Hematopoietic multipotent progenitor cell treated with erythropoietin and hydrocortisone succinate and interleukin-3 and kit ligand, for 15 days (in vitro differentiated cells): Measurements from ENCODE around the gene COG5.

ENCODE experiments used
- DNase-seq: peaks from one replicate; pipeline ENCODE4 v3.0.0-alpha.2; 2015; ENCODE audit warnings: low spot score

COG5 gene

DNA sequence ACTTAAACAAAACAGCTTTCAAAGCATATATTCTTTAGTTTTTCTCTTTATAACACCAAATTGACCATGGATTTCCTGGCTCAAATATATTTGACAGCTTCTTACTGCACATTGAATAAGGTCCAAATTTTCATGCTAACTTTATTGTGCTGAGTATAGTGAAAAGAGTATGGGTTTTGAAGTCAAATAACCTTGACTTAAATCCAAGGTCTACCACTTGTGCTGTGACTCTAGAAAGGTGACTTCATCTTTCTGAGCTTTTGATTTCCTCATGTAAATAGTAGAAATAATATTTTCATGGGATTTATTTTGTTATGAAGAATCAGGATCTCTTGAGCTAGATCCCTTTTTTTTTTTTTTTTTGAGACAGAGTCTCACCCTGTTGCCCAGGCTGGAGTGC lies 233.2 kb downstream of the COG5 start:
- no peak for DNase-seq

DNA sequence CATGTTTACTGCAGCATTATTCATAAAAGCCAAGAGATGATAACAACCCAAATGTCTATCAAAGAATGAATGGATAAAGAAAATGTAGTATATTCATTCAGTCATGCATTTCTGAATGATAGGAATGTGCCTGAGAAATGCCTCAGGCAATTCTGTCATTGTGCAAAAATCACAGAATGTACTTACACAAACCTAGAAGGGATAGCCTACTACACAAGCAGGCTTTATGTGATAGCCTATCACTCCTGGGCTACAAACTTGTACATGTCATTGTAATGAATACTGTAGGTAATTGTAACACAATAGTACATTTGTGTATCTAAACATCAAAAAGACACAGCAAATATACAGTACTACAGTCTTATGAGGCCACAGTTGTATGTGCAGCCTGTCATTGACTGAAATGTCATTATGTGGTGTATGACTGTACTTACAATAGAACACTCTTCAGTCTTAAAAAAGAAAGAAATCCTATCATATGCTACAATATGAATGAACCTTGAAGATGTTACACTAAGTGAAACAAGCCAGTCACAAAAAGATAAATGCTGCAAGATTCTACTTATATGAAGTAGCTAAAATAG lies 235.6 kb downstream of the COG5 start:
- DNase-seq, result no peak

DNA sequence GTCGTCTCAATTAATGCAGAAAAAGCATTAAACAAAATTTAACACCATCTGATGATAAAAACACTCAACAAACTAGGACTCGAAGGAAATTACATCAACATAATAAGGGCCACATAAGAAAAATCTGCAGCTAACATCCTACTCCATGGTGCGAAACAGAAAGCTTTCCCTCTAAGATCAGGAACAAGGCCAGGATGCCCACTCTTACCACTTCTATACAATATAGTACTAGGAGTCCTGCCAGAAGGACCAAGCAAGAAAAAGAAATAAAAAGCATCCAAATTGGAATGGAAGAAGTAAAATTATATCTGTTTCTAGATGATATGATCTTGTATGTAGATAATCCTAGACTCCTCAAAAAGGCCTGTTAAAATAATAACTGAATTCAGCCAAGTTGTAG lies 237.7 kb downstream of the COG5 start:
- no peak for DNase-seq

DNA sequence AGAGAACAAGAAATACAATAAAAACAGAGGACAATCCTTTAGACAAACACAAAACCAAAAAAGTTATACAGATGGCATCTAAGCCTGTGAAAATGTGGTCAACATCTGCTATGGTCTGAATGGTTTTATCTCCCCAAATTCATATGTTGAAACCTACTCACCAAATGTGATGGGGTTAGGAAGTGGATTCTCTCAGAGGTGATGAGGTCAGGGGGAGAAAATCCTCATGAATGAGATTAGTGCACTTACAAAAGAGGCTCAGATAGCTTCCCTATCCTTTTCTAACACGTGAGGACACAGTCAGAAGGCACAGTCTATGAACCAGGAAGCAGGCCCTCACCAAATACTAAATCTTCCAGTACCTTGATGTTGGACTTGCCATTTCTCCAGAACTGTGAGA lies 241.7 kb downstream of the COG5 start:
- no peak for DNase-seq

DNA sequence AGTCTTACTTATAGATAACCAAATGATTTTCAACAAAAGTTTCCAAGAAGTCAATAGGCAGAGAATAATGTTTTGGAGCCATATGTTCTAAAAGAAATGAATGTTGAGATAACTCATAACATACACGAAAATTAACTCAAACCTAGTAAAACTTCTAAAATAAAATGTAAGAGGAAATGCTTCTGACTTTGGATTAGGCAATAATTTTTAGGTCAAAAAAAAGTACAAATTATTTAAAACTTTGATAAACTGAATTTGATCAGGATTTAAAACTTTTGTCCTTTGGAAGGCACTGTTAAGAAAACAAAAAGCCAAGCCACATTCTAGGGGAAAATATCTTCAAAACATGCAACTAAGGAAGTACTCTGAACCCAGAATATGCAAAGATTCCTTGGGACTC lies 242.1 kb downstream of the COG5 start:
- no peak for DNase-seq

DNA sequence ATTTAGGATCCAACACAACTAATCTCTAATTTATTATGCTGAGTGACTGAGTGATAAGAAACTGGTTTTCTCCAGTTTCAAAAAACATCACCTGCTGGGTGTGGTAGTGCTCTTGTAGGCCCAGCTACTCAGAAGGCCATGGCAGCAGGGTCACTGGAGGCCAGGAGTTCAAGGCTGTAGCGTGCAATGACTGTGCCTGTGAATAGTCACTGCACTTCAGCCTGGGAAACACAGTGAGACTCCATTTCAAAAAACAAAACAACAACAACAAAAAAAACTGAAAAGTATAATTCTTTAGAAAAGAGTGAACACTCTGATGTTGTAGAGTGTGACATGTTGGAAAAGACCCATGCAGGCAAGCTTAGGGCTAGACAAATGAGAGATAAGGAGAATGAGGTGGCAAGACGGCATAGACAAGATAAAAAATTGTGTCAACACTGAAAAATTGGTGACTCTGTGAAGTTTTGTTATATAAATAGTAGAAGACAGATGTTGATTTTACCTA lies 243.9 kb downstream of the COG5 start:
- DNase-seq, result peak; percentile 47

DNA sequence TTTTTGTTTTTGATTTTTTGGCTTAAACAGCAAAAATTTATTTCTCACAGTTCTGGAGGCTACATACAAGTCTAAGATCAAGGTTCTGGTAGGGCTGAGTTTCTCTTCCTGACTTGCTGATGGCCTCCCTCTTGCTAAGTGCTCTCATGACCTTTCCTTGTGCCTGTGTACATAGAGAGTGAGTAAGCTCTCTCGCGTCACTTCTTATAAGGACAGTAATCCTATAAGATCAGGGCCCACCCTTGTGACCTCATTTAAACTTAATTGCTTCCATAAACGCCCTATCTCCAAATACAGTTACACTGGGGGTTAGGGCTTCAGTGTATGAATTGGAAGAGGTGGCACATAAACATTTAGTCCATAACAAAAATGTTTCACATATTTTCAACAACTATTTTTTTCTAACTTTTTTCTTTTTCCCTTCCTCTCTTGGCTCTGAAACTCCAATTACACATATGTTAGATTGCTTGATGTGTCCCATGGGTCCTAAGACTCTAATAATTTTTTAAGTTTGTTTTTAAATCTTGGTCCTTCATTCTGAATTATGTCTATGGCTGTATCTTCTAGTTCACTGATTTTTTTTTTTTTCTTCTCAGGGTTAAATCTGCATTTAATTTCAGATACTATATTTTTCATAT lies 245.1 kb downstream of the COG5 start:
- peak; percentile 77 for DNase-seq

DNA sequence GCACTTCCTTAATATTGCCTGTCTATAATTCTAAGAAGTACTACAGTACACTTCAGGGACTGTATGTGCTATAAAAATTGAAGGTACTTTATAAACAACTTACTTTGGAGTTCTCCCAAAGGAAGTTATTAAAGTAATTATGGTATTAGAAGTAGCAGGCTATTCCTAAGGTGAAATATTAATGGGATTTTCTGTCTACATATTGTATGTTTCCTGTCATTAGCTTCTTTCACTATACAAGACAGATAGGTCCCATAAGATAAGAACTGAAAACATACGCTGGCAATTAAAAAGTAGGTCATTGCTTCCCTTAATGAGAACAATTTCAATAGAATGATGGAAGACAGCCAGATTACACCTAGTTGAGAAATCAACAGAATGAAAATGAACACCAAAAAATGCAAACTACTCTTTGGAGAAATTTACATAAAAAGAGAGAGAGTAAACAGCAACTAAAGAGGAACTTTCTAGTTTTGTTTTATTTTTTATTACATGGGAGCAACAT lies 248.0 kb downstream of the COG5 start:
- DNase-seq, result no peak

DNA sequence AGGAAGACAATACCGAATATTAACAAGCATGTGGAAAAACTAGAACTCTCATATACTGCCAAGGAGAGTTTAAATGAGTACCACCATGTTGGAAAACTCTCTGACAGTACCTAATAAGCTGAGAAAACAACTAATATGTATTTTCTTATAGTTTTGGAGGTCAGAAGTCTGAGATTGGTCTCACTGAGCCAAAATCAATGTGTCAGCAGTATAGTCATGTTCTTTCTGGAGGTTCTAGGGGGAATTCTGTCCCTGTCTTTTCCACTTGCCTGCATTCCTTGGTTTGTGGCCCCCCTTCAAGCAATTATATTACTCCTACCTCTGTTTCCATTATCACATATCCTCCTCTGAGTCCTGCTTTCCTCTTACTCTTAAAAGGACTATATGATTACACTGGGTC lies 250.4 kb downstream of the COG5 start:
- DNase-seq, result no peak

DNA sequence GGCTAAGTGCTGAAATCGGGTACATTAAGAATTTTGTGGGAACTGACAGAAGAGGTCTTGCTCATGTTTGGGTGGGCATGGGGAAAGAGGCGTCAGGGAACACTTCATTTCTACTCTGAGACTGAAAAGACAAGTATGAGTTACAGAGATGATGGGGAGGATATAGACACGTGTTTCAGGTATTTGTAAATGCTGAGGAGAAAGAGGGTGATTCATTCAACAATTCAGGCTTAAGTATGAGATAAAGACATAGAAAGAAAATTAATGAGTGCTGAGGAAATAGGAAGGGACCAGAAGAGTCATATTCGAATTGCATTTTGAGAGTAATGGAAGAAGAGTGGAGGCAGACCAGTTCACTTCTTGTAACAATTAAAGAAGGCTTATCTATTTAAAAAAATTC lies 251.3 kb downstream of the COG5 start:
- DNase-seq, result no peak

DNA sequence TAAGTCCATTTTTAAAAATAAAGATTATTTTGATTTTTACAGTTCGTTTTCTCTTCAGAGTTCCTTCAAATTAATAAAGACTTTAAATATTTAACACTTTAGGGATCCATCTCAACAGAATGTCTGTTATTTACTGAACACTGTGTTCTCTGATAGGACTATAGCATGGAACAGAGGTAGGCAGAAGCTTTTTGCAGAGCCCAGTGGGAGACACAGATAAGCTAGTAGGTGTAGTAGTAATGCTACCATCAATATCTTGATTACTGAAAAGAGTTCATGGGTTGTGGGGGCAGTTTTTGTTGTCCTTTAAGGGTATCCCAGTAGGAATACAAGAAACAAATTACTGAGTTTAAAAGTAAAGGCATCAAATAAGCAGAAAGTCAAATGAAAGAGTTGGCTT lies 254.4 kb downstream of the COG5 start:
- DNase-seq, result peak; percentile 16

DNA sequence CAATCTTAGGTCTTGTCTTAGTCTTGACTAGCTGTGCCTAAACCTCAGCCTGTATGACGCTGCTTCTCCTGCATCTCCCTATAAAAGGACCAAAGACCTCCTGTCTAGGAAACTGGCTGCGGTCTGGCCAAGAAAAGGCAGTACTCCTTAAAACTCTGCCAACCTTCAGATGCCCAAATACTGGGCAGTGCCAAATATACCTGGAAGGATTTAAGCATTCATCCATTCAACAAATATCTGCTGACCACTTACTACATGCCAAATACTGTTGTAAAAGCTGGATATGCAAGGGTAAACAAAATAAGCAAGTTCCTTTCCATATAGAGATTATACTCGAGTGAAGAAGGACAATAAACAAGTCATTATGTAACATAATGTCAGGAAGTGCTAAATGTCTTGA lies 259.1 kb downstream of the COG5 start:
- no peak for DNase-seq

DNA sequence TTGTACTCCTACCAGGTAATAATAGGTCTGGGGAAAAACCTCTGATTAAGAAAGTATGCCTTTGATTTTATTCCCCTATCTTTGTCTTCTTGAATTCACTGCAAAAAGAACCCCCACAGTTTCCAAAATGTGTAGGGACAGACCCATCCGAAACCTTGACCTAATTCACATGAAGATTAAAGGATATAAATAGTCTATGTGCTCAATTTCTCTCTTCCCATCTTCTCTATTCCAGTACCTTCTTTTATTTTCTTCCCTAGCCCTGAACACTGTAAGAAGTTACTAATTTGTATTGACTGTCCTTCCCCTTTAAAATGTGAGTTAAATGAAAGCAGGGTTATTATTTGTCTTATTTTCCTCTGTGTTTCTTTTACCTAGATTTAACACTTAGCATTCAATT lies 259.7 kb downstream of the COG5 start:
- DNase-seq, result no peak

DNA sequence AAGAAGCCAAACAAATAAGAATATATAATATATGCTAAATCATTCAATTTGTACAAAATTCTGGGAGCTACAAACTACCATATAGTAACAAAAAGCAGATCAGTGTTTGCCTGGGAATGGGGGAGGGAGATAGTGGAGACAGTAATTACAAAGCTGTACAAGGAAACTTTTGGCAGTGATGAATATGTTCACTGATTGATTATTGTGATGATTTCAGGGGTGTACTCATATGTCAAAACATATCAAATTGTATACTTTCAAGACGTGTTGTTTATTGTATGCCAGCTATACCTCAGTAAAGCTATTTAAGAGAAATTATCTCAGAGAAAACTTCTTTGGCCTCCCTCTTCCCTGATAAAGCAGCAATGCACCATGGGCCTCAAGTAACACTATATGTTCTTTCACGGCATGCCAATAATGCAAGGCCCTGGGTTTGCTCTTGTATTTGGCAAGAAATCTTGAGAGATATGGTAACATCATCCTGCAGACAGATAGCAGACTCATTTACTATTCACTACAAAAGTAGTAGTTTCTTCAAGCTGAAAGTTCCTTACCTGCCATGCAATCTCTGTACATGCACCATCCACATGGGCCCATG lies 261.4 kb downstream of the COG5 start:
- no peak for DNase-seq

DNA sequence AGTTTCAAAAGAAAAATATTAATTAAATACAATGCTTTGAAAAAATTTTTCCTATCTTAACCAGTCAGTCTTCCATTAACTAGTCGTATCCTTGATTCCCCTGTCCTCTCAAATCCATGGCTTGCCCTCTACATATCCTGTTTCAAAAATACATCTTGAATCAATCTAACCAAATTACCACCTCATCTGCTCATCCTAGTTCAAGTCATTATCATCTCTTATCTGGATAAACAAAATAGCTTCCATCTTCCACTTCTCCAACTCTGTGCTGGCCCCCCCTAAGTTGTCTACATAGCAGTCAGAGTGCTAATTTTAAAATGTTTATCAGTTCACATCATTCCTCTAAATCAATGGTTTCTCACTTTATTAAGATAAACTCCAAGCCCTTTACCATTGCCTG lies 269.5 kb downstream of the COG5 start:
- no peak for DNase-seq

DNA sequence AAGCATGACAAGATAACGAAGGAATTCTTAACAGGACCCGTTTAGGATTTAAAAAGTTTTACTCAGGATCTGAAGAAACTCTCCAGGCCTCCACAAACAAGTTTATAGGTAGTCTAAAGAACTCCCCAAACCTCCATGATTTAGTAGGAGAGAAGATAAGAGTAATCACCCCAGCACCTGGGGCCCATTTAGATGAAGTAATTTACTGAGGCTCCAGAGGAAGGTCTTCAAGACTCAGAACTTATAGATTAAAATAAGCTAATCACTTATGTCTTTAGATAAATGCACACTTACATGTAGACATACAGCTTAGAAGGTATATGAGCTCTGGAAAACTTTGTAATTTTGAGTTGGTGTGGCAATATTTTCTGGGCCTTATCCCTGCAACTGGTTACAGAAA lies 271.1 kb downstream of the COG5 start:
- no peak for DNase-seq

DNA sequence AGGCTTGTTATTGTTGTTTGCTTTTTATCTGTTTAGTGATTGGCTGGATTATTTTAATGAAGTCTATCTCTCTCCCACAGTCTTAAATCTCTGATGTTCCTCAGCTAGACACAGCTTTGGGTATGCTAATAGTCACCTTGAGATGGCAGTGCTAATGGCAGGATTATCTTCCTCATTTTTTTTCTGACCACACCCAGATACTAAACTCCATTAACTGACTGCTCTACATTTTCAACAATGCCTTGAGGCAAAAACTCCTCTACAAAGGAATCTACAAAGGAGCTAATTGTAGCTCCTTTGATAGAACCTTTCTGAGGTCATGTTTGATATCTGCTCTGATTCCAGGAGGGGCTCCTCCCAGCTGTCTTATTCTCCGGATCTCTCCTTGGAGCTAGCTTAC lies 272.3 kb downstream of the COG5 start:
- no peak for DNase-seq

DNA sequence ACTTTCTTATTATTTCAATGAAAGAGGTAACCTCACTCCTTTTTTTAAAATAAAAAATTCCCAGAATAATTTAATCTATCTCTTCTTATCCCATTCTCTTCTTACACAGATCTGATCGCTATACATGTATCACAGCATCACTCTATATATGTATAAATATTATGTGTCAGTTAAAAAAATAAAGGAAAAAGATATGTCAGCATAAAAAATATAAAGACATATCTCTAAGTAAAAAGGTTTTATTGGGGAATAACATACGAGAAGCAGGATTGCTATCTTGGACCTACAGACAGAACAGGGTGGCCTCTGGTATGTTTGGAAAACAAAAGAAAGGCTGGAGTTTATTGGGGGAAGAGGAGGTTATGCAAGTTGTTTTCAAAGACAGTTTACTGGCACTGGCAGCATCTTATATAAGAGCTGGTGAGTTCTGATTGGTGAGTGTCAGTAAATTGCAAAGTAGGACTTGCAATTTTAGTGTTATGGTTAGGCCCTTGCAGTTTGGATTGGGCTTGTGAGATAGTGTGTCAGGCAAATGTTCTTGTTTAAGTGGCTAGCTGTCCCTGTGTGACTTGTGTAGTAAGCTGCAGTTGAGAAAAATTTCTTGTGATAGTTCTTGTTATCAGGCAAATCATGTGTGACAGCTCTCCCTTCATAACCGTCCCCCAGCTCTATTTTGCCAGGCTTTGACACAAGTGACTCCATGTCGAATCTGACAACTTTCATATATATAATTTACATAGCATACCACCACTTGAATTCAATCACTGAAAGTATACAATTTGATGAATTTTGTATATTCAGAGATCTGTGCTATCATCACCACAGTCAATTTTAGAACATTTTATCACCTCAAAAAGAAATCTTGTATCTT lies 276.7 kb downstream of the COG5 start:
- DNase-seq, result no peak

DNA sequence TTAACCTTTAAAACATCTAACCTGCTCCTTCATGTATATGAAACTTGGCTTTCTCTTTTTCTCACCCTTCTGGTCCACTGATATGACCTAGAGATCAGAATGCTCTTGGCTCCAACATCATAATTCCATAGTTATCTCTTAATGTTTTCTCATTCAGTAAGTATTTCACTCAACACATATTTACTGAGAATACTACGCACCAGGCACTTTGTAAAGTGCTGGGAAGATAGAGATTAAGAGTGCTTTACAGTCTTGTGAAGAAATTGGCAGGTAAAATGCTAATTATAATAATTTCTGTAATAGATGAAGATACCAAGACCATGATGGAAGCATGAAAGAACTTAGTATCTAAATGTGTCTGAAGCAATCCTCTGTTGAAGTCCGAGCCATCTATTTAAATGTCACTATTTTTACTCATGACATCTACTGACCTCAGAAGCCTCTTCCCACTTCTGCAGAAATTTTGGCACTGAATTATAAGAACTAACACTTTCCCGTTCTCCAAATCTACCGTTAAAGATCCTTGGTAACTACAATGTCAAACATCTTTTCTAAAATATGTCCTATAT lies 278.7 kb downstream of the COG5 start:
- no peak for DNase-seq

DNA sequence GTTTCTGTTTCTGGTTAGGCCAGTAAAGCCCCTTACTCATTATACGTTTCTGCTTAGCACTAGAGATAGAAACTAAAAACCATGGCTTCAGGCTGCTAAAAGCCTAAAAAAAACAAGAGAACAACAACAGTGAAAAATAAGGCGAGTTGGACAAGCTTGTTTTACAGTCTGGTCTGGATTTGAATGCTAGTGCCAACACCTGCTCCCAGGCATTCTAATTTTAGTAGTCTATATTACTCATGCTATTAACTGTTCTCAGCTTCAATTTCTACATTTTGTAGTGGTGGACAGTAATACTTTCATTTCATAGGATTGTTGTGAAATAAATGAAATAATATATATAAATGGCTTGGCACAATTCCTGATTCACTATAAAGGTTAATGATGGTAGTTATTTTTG lies 286.4 kb downstream of the COG5 start:
- no peak for DNase-seq

DNA sequence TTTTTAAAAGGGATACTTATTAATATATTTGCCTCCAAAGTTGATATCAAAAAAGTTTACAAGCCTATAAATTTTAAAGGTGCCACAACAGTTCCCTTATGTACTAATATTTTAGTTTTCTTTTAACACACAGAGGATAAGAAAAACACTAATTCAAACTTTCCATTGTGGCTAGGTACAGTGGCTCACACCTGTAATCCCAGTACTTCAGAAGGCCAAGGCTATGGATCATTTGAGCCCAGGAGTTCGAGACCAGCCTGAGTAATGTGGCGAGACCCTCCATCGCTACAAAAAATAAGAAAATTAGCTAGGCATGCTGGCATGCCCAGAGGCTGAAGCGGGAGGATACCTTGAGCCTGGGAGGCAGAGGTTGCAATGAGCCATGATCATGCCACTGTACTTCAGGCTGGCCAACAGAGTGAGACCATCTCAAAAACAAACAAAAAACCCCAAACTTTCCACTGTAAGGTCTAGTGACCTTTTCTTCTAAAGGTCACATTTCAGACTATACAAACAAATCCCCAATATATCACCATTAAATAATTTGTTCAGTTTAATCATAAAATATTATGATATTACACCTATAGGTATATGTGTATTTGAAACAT lies 287.4 kb downstream of the COG5 start:
- DNase-seq, result no peak

DNA sequence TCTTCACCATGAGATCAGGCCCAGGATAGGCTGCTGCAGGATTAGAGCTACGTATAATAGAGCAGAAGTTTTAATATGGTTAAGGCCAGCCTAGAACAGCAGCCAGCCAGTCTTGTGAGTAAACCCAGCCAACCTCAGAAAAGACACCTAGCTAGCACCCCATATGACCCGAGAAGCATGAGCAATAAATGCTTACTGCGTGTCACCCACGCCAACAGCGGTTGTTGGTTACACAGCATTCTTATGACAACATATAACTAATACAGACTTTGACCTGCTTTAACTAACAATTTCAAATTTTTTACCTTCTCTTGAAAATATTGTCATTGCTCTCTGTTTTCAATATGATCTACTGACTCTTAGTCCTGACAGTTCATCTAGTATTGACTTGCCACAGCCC lies 289.2 kb downstream of the COG5 start:
- DNase-seq, result no peak
